Activated T-cell treated with anti-CD3 and anti-CD28 coated beads for 24 hours (primary cell): ENCODE results near the gene ATP8B1.
"Not testable (repeated sequence)": the region's sequence is repeated elsewhere in the genome, so short reads cannot be mapped to it uniquely, and the experiment has no call there.

Experiments
- DNase-seq: peaks from one replicate; pipeline ENCODE4 v3.0.0-alpha.2; 2020; ENCODE audit warnings: low read depth

ATP8B1 gene

GRCh38 chr18:57764995-57765394 lies 38.1 kb downstream of the ATP8B1 start:
- DNase-seq, result no peak

GRCh38 chr18:57764087-57764486 lies 39.0 kb downstream of the ATP8B1 start:
- no peak for DNase-seq

GRCh38 chr18:57762686-57763085 lies 40.4 kb downstream of the ATP8B1 start:
- no peak for DNase-seq

- DNase-seq, result no peak
These were observed 43.5 kb downstream of the ATP8B1 start for GRCh38 chr18:57759650-57760049.

GRCh38 chr18:57755473-57756067 lies 47.5 kb downstream of the ATP8B1 start:
- DNase-seq, result no peak

GRCh38 chr18:57754577-57755338 lies 48.4 kb downstream of the ATP8B1 start:
- DNase-seq, result no peak

- no peak for DNase-seq
These were observed 50.1 kb downstream of the ATP8B1 start for GRCh38 chr18:57753063-57753462.

- no peak for DNase-seq
These were observed 53.5 kb downstream of the ATP8B1 start for GRCh38 chr18:57749604-57749970.

GRCh38 chr18:57748770-57749603 lies 54.1 kb downstream of the ATP8B1 start:
- no peak for DNase-seq

GRCh38 chr18:57747809-57748680 lies 55.1 kb downstream of the ATP8B1 start:
- DNase-seq, result no peak

GRCh38 chr18:57744211-57744694 lies 58.9 kb downstream of the ATP8B1 start:
- DNase-seq, result no peak

GRCh38 chr18:57743008-57743407 lies 60.1 kb downstream of the ATP8B1 start:
- DNase-seq, result no peak

GRCh38 chr18:57741273-57741672 lies 61.8 kb downstream of the ATP8B1 start:
- no peak for DNase-seq

GRCh38 chr18:57738078-57738477 lies 65.0 kb downstream of the ATP8B1 start:
- no peak for DNase-seq

- DNase-seq, result no peak
These were observed 65.6 kb downstream of the ATP8B1 start for GRCh38 chr18:57737400-57738060.

GRCh38 chr18:57735042-57735441 lies 68.1 kb downstream of the ATP8B1 start:
- not testable (repeated sequence) for DNase-seq

GRCh38 chr18:57733861-57734260 lies 69.3 kb downstream of the ATP8B1 start:
- DNase-seq, result no peak

GRCh38 chr18:57730146-57730545 lies 73.0 kb downstream of the ATP8B1 start:
- no peak for DNase-seq

- no peak for DNase-seq
These were observed 74.1 kb downstream of the ATP8B1 start for GRCh38 chr18:57728941-57729511.

GRCh38 chr18:57727952-57728807 lies 74.9 kb downstream of the ATP8B1 start:
- DNase-seq, result no peak
